K562 (cell line): ENCODE measurements around the gene NIPAL1. TPM values are rescaled to one million over a fixed set of nuclear protein-coding genes. Genes with fewer than 3 reads are reported as not detected.
"Not testable (repeated sequence)": the region's sequence is repeated elsewhere in the genome, so short reads cannot be mapped to it uniquely, and the experiment has no call there.

ENCODE experiments used
- ATAC-seq: fragments of 200-7000 bp; cut with Tn5 transposase; 3 replicates; pipeline ENCODE4 v1.9.1; 2020; ENCODE audit warnings: moderate library complexity
- BruUV-seq: library from RNA; stranded (reverse); fragments of 400-500 nt; replicated peaks from 2 replicates; lab custom pipeline; 2021; lab: Mats Ljungman, UMichigan
- CTCF ChIA-PET: fragments of 300-600 bp; formaldehyde crosslinking; extraction: SDS; loops from one replicate; lab custom pipeline; 2021; ENCODE audit warnings: low intra/inter-chr PET ratio; lab: Yijun Ruan, JAX
- POLR2A ChIA-PET: fragments of 300-600, 350-650 bp; sonication (Branson Sonifier 250); formaldehyde crosslinking; extraction: SDS; loops from one replicate; lab custom pipeline; 2021; ENCODE audit warnings: antibody characterized with exemption, inconsistent platforms; lab: Yijun Ruan, JAX
- DNase-seq, 4 experiments: peaks; one replicate each; pipeline versions ENCODE4 v3.0.0 to v3.0.0-alpha.2; 2011 to 2018; ENCODE audit warnings: low spot score in 3 of 4, mixed read lengths in 3 of 4; ENCODE audit errors: extremely low read depth in 1 of 4
- FAIRE-seq: peaks from 2 replicates; lab custom pipeline; 2011; peaks lifted over from hg19 to GRCh38; lab: Jason Lieb, UNC
- H2AFZ ChIP-seq: 2 replicates; pipeline ENCODE4 v1.6.0; 2011; ENCODE audit warnings: low read depth, low read length, control low read depth, inconsistent platforms
- H3K27ac ChIP-seq: fragments of 200-600 bp; 3 replicates; pipeline ENCODE4 v1.8.0; 2011; ENCODE audit warnings: low read depth, mild to moderate bottlenecking, control low read depth, inconsistent platforms, low read length, moderate library complexity, mixed read lengths; ENCODE audit errors: extremely low read depth
- H3K27me3 ChIP-seq, 2 experiments: fragments of 300-600 bp in 1 of 2; 2 replicates in 1 of 2; 3 replicates in 1 of 2; pipeline versions ENCODE4 v1.6.0 to v1.8.0; 2011; ENCODE audit warnings: inconsistent platforms in 2 of 2, low read length in 2 of 2, mild to moderate bottlenecking in 1 of 2, mixed read lengths in 1 of 2, moderate library complexity in 1 of 2; ENCODE audit not compliant: control insufficient read depth in 2 of 2, insufficient read depth in 2 of 2
- H3K36me3 ChIP-seq: fragments of 300-600 bp; 3 replicates; pipeline ENCODE4 v1.8.0; 2011; ENCODE audit warnings: mild to moderate bottlenecking, low read length, inconsistent platforms; ENCODE audit not compliant: control insufficient read depth, insufficient read depth
- H3K4me1 ChIP-seq, 2 experiments: fragments of 200-600 bp in 1 of 2; replicated peaks in 1 of 2; 2 replicates in 1 of 2; 3 replicates in 1 of 2; pipeline versions ENCODE4 v1.5.1 to v1.8.0; 2011; ENCODE audit warnings: inconsistent platforms in 2 of 2, low read length in 2 of 2, mild to moderate bottlenecking in 1 of 2, mixed read lengths in 1 of 2, moderate library complexity in 1 of 2; ENCODE audit not compliant: control insufficient read depth in 2 of 2, insufficient read depth in 2 of 2
- H3K4me2 ChIP-seq: 2 replicates; pipeline ENCODE4 v1.6.1; 2011; ENCODE audit warnings: low read length, control low read depth, inconsistent platforms, mixed read lengths; ENCODE audit not compliant: insufficient read depth
- H3K4me3 ChIP-seq: fragments of 200-600 bp; sonication (generic), shearing (Covaris generic); 2 replicates; pipeline ENCODE4 v1.5.1; 2016; ENCODE audit warnings: control low read depth, inconsistent platforms
- H3K79me2 ChIP-seq: fragments of 200-600 bp; 3 replicates; pipeline ENCODE4 v1.8.0; 2011; ENCODE audit warnings: low read length, inconsistent platforms; ENCODE audit not compliant: control insufficient read depth, insufficient read depth
- H3K9ac ChIP-seq, 2 experiments: 2 replicates each; pipeline versions ENCODE4 v1.6.0 to v1.6.1; 2011; ENCODE audit warnings: low read depth in 2 of 2, low read length in 2 of 2, control low read depth in 1 of 2, inconsistent platforms in 1 of 2, mild to moderate bottlenecking in 1 of 2, mixed read lengths in 1 of 2; ENCODE audit not compliant: insufficient read depth in 1 of 2
- H3K9me1 ChIP-seq: one replicate; pipeline ENCODE4 v1.6.0; 2011; ENCODE audit warnings: inconsistent platforms, mild to moderate bottlenecking, low read length, moderate library complexity; ENCODE audit not compliant: control insufficient read depth, insufficient read depth
- H3K9me3 ChIP-seq: replicated peaks from 2 replicates; pipeline ENCODE4 v1.5.1; 2011; ENCODE audit warnings: low read depth, low read length, inconsistent platforms; ENCODE audit not compliant: control insufficient read depth, insufficient read depth
- H4K20me1 ChIP-seq: replicated peaks from 2 replicates; pipeline ENCODE4 v1.6.1; 2011; ENCODE audit warnings: low read length, inconsistent platforms, mixed read lengths; ENCODE audit not compliant: control insufficient read depth, insufficient read depth
- CBX3 ChIP-seq, 2 experiments: IDR thresholded peaks; 1 replicate in 1 of 2; 2 replicates in 1 of 2; pipeline ENCODE4 v1.6.1; 2012; ENCODE audit warnings: inconsistent platforms in 2 of 2, low read length in 2 of 2, borderline replicate concordance in 1 of 2, control low read depth in 1 of 2
- CBX5 ChIP-seq: IDR thresholded peaks from 2 replicates; pipeline ENCODE4 v1.6.1; 2014; ENCODE audit warnings: low read depth, borderline replicate concordance
- DMBX1 ChIP-seq: fragments of 250-450 bp; sonication (Bioruptor Pico); IDR thresholded peaks from 2 replicates; pipeline ENCODE4 v1.8.0; 2022; ENCODE audit warnings: inconsistent platforms, mild to moderate bottlenecking, moderate library complexity, borderline replicate concordance
- HCFC1 ChIP-seq: IDR thresholded peaks from 2 replicates; pipeline ENCODE4 v1.6.1; 2012; ENCODE audit warnings: low read depth, low read length, improper control_type of control experiment
- NFIX ChIP-seq: fragments of 250-450 bp; sonication (Bioruptor Pico); IDR thresholded peaks from 2 replicates; pipeline ENCODE4 v1.4.0; 2020; ENCODE audit warnings: low read depth, mild to moderate bottlenecking, moderate library complexity
- NFXL1 ChIP-seq: fragments of 450-650 bp; formaldehyde crosslinking; IDR thresholded peaks from 2 replicates; pipeline ENCODE4 v1.4.0; 2021; ENCODE audit warnings: mild to moderate bottlenecking
- ZEB2 ChIP-seq: fragments of 450-650 bp; IDR thresholded peaks from 2 replicates; pipeline ENCODE4 v1.6.1; 2016
- ZSCAN29 ChIP-seq: fragments of 450-650 bp; IDR thresholded peaks from 2 replicates; pipeline ENCODE4 v1.6.1; 2017
- WGBS: fragments of 100-300 bp; shearing (Covaris generic); methylation state at CpG from one replicate; pipeline ENCODE4 v1.1.6; 2016; ENCODE audit warnings: low coverage, mixed read lengths; ENCODE audit not compliant: insufficient coverage; ENCODE audit errors: missing lambda C conversion rate; 5-methylcytosine and 5-hydroxymethylcytosine counted together
- in situ Hi-C: fragments of 300-500 bp; cut with MboI; formaldehyde crosslinking; loops from 4 replicates; pipeline ENCODE4 v1.15.0; 2018; ENCODE audit warnings: inconsistent platforms, mixed read lengths
- intact Hi-C: fragments of 100-400 bp; cut with micrococcal nuclease; formaldehyde crosslinking; loops from 2 replicates; pipeline ENCODE4 v1.14.2; 2022
- polyA plus RNA-seq, 8 experiments: library from polyadenylated mRNA; depleted of rRNA in 4 of 8; stranded (reverse) in 5 of 8; unstranded in 3 of 8; fragments of >200 nt; fragmentation: Nextera tagmentation in 2 of 8; fragmentation: Illumina TruSeq in 1 of 8; extraction: Ambion mirVana in 2 of 8; extraction: Trizol in 1 of 8; gene quantifications; 2 replicates each; pipeline versions ENCODE4 v1.2.1 to v1.2.3, GENCODE V29; 2011 to 2014; ENCODE audit warnings: inconsistent platforms in 1 of 8, missing spikeins in 1 of 8
- total RNA-seq, 7 experiments: library from RNA; depleted of rRNA in 6 of 7; stranded (reverse); fragments of >200 nt in 6 of 7; fragmentation: Illumina TruSeq in 2 of 7; extraction: Trizol in 2 of 7; gene quantifications; 2 replicates each; pipeline versions ENCODE4 v1.2.1 to v1.2.3, GENCODE V29; 2011 to 2021; ENCODE audit warnings: low replicate concordance in 1 of 7
- TF ChIP-seq, protein P1 (sequence below), 2 experiments: fragments of 150-350 bp in 1 of 2; IDR thresholded peaks; 2 replicates each; pipeline ENCODE4 v1.6.1; 2012 to 2016; ENCODE audit warnings: low read depth in 2 of 2, low read length in 2 of 2, mild to moderate bottlenecking in 1 of 2, moderate library complexity in 1 of 2

NIPAL1 gene
- total and polyA plus RNA-seq, 9 of the 15 experiments (the other 6 are each of a cell fraction or from before 2014, with no cell fraction given): 0.03 to 0.43 (median 0.25) TPM

DNA sequence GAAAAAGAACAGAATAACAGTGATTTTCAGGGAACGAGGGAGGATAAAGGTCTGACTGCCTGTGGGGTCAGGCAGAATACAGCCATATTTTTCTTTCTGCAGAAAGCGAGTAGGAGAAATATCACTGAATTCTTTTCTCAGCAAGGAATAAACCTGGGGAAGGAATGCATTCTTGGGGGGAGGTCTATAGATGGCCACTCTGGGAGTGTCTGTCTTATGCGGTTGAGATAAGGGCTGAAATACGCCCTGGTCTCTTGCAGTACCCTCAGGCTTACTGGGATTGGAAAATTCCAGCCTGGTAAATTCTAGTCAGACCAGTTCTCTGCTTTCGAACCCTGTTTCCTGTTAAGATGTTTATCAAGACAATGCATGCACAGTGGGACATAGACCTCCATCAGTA lies 26.4 kb upstream of the NIPAL1 start:
- Histone ChIP-seq H3K4me1 (no peaks in the 10 kb centered on the region), H3K79me2 (no peaks in the 10 kb centered on the region), H3K27ac (no peak overlapping the region), H3K4me3 (no peak overlapping the region), H3K9ac (no peak overlapping the region), H3K27me3 (no peaks in the 10 kb centered on the region), H3K9me3 (no peaks in the 10 kb centered on the region; the same call in 1 of the 2 replicates), H3K36me3 (no peaks in the 10 kb centered on the region), H3K9me1 (no peaks in the 10 kb centered on the region), H2AFZ (no peak overlapping the region), H4K20me1 (no peaks in the 10 kb centered on the region), H3K4me2 (no peak overlapping the region)
- intact Hi-C loops (no loop called here), in situ Hi-C loops (no loop called here)
- no peak for TF ChIP-seq ZSCAN29
- no peak for TF ChIP-seq NFXL1 (CRISPR knock-in tag)
- TF ChIP-seq ZEB2: no peak
- no peak for TF ChIP-seq HCFC1
- peak; percentile 56; the same call in 1 of the 2 replicates for TF ChIP-seq CBX5
- TF ChIP-seq, protein P1, sequence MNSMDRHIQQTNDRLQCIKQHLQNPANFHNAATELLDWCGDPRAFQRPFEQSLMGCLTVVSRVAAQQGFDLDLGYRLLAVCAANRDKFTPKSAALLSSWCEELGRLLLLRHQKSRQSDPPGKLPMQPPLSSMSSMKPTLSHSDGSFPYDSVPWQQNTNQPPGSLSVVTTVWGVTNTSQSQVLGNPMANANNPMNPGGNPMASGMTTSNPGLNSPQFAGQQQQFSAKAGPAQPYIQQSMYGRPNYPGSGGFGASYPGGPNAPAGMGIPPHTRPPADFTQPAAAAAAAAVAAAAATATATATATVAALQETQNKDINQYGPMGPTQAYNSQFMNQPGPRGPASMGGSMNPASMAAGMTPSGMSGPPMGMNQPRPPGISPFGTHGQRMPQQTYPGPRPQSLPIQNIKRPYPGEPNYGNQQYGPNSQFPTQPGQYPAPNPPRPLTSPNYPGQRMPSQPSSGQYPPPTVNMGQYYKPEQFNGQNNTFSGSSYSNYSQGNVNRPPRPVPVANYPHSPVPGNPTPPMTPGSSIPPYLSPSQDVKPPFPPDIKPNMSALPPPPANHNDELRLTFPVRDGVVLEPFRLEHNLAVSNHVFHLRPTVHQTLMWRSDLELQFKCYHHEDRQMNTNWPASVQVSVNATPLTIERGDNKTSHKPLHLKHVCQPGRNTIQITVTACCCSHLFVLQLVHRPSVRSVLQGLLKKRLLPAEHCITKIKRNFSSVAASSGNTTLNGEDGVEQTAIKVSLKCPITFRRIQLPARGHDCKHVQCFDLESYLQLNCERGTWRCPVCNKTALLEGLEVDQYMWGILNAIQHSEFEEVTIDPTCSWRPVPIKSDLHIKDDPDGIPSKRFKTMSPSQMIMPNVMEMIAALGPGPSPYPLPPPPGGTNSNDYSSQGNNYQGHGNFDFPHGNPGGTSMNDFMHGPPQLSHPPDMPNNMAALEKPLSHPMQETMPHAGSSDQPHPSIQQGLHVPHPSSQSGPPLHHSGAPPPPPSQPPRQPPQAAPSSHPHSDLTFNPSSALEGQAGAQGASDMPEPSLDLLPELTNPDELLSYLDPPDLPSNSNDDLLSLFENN (IDR thresholded peaks at IDR 0.05; ENCODE audit: low read depth in 2 of 2, low read length in 2 of 2): no peak
- TF ChIP-seq DMBX1 (CRISPR knock-in tag): no peak
- no peak for TF ChIP-seq NFIX (CRISPR knock-in tag)
- peak in 1 of 2 experiments; percentile 37; a peak in 1 of 3 replicates for TF ChIP-seq CBX3 (IDR thresholded peaks at IDR 0.05; ENCODE audit: borderline replicate concordance in 1 of 2, low read length in 2 of 2)
- no TSS peak for BruUV-seq
- ChIA-PET CTCF (no interaction called here), POLR2A (no interaction called here)
- FAIRE-seq (no peak), DNase-seq (peak in 1 of 4 experiments; percentile 6), ATAC-seq (no peak)
- WGBS: 2% methylated on average over 5 of the region's 5 CpGs

DNA sequence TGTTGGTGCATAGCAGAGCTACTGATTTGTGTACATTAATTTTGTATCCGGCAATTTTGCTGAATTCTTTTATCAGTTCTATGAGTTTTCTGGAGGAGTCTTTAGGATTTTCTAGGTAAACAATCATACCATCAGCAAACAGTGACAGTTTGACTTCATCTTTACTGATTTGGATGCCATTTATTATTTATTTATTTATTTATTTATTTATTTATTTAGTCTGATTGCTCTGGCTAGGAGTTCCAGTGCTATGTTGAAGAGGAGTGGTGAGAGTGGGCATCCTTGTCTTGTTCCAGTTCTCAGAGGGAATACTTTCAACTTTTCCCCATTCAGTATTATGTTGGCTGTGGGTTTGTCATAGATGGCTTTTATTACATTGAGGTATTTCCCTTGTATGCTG lies 24.1 kb upstream of the NIPAL1 start:
- POLR2A ChIA-PET: interaction anchor here (0.6 to 0.9 kb wide), 2 partner anchors 9 to 11 kb away, joined by 3 read pairs; no protein-coding TSS in a partner anchor
- H3K27ac ChIP-seq, BruUV-seq, DNase-seq, H3K36me3 ChIP-seq, H4K20me1 ChIP-seq, in situ Hi-C loops, FAIRE-seq, intact Hi-C loops, H3K9ac ChIP-seq, CTCF ChIA-PET, H3K4me1 ChIP-seq, H3K79me2 ChIP-seq, ATAC-seq, H3K4me3 ChIP-seq, H3K9me1 ChIP-seq, H2AFZ ChIP-seq, H3K9me3 ChIP-seq, H3K4me2 ChIP-seq, H3K27me3 ChIP-seq: not testable (repeated sequence)
- WGBS: 0% methylated on average over 1 of the region's 1 CpG
